ENCODE results near the gene RASL11A.

RASL11A gene

GRCh38 chr13:27300941-27301586 is 30.4 kb downstream of the RASL11A start:
- DNase-seq: no peak
- peaks cover 4% of the 10 kb centered on the region for H3K9me3 ChIP-seq (ENCODE audit: severe bottlenecking)
- TF ChIP-seq CTCF (IDR thresholded peaks at IDR 0.05; ENCODE audit: low read depth, low read length): no peak
- no peak overlapping the region for H3K27ac ChIP-seq
- H3K27me3 ChIP-seq (ENCODE audit: insufficient read depth, low read depth, severe bottlenecking): no peaks in the 10 kb centered on the region
- H3K36me3 ChIP-seq: no peaks in the 10 kb centered on the region
- H3K4me3 ChIP-seq (ENCODE audit: low read depth, low read length): no peak overlapping the region

GRCh38 chr13:27302643-27303262 is 32.1 kb downstream of the RASL11A start:
- Histone ChIP-seq H3K36me3 (no peaks in the 10 kb centered on the region), H3K9me3 (ENCODE audit: severe bottlenecking) (peaks cover 4% of the 10 kb centered on the region), H3K4me3 (ENCODE audit: low read depth, low read length) (no peak overlapping the region), H3K27ac (no peak overlapping the region), H3K27me3 (ENCODE audit: insufficient read depth, low read depth, severe bottlenecking) (no peaks in the 10 kb centered on the region)
- no peak for DNase-seq
- TF ChIP-seq CTCF (IDR thresholded peaks at IDR 0.05; ENCODE audit: low read depth, low read length): no peak

GRCh38 chr13:27304099-27304498 is 33.5 kb downstream of the RASL11A start:
- H3K4me3 ChIP-seq (ENCODE audit: low read depth, low read length): no peak overlapping the region
- H3K27me3 ChIP-seq (ENCODE audit: insufficient read depth, low read depth, severe bottlenecking): no peaks in the 10 kb centered on the region
- TF ChIP-seq CTCF (IDR thresholded peaks at IDR 0.05; ENCODE audit: low read depth, low read length): no peak
- H3K27ac ChIP-seq: no peak overlapping the region
- peaks cover 4% of the 10 kb centered on the region for H3K9me3 ChIP-seq (ENCODE audit: severe bottlenecking)
- DNase-seq: no peak
- H3K36me3 ChIP-seq: no peaks in the 10 kb centered on the region

GRCh38 chr13:27304611-27305010 is 34.0 kb downstream of the RASL11A start:
- TF ChIP-seq CTCF (IDR thresholded peaks at IDR 0.05; ENCODE audit: low read depth, low read length): no peak
- no peaks in the 10 kb centered on the region for H3K27me3 ChIP-seq (ENCODE audit: insufficient read depth, low read depth, severe bottlenecking)
- no peak for DNase-seq
- no peak overlapping the region for H3K27ac ChIP-seq
- peaks cover 4% of the 10 kb centered on the region for H3K9me3 ChIP-seq (ENCODE audit: severe bottlenecking)
- H3K4me3 ChIP-seq (ENCODE audit: low read depth, low read length): no peak overlapping the region
- H3K36me3 ChIP-seq: no peaks in the 10 kb centered on the region

GRCh38 chr13:27306364-27306763 is 35.7 kb downstream of the RASL11A start:
- no peak for TF ChIP-seq CTCF (IDR thresholded peaks at IDR 0.05; ENCODE audit: low read depth, low read length)
- Histone ChIP-seq H3K36me3 (no peaks in the 10 kb centered on the region), H3K4me3 (ENCODE audit: low read depth, low read length) (no peak overlapping the region), H3K9me3 (ENCODE audit: severe bottlenecking) (peaks cover 4% of the 10 kb centered on the region), H3K27ac (no peak overlapping the region), H3K27me3 (ENCODE audit: insufficient read depth, low read depth, severe bottlenecking) (no peaks in the 10 kb centered on the region)
- DNase-seq: no peak

GRCh38 chr13:27308941-27309340 is 38.3 kb downstream of the RASL11A start:
- H3K36me3 ChIP-seq: no peaks in the 10 kb centered on the region
- no peak overlapping the region for H3K27ac ChIP-seq
- DNase-seq: no peak
- no peak overlapping the region for H3K4me3 ChIP-seq (ENCODE audit: low read depth, low read length)
- TF ChIP-seq CTCF (IDR thresholded peaks at IDR 0.05; ENCODE audit: low read depth, low read length): no peak
- no peaks in the 10 kb centered on the region for H3K27me3 ChIP-seq (ENCODE audit: insufficient read depth, low read depth, severe bottlenecking)
- H3K9me3 ChIP-seq (ENCODE audit: severe bottlenecking): no peaks in the 10 kb centered on the region

All from WERI-Rb-1 (cell line).